Amniotic epithelial cell (primary cell): Measurements from ENCODE around the gene DENND5B.

Experiments used
- DNase-seq: peaks from one replicate; pipeline ENCODE4 v3.0.0-alpha.2; 2010; ENCODE audit warnings: low read depth

DENND5B gene

GRCh38 chr12:31471823-31472222 lies 119.1 kb downstream of the DENND5B start:
- DNase-seq = no peak

- no peak for DNase-seq
Observed at GRCh38 chr12:31471051-31471450, 119.9 kb downstream of the DENND5B start.

GRCh38 chr12:31470459-31470858 lies 120.5 kb downstream of the DENND5B start:
- DNase-seq = no peak

GRCh38 chr12:31466768-31467167 lies 124.2 kb downstream of the DENND5B start:
- peak; percentile 33 for DNase-seq

- no peak for DNase-seq
Observed at GRCh38 chr12:31465002-31465401, 125.9 kb downstream of the DENND5B start.

- DNase-seq = no peak
Observed at GRCh38 chr12:31460024-31460423, 130.9 kb downstream of the DENND5B start.

- no peak for DNase-seq
Observed at GRCh38 chr12:31456562-31456961, 134.4 kb downstream of the DENND5B start.

- DNase-seq = no peak
Observed at GRCh38 chr12:31444736-31445135, 146.2 kb downstream of the DENND5B start.

GRCh38 chr12:31440586-31440985 lies 150.3 kb downstream of the DENND5B start:
- DNase-seq = no peak

GRCh38 chr12:31440134-31440533 lies 150.8 kb downstream of the DENND5B start:
- DNase-seq = no peak

- peak; percentile 65 for DNase-seq
Observed at GRCh38 chr12:31431721-31432240, 159.2 kb downstream of the DENND5B start.

- DNase-seq = no peak
Observed at GRCh38 chr12:31423405-31423804, 167.5 kb downstream of the DENND5B start.

GRCh38 chr12:31412292-31412801 lies 178.6 kb downstream of the DENND5B start:
- DNase-seq = no peak

GRCh38 chr12:31408763-31409162 lies 182.2 kb downstream of the DENND5B start:
- DNase-seq = no peak

- DNase-seq = no peak
Observed at GRCh38 chr12:31407562-31407961, 183.4 kb downstream of the DENND5B start.

GRCh38 chr12:31406345-31406744 lies 184.6 kb downstream of the DENND5B start:
- no peak for DNase-seq

GRCh38 chr12:31405021-31405420 lies 185.9 kb downstream of the DENND5B start:
- DNase-seq = no peak

- DNase-seq = peak; percentile 93
Observed at GRCh38 chr12:31403099-31403607, 187.8 kb downstream of the DENND5B start.

- no peak for DNase-seq
Observed at GRCh38 chr12:31393004-31393550, 197.9 kb downstream of the DENND5B start.

GRCh38 chr12:31390991-31391390 lies 199.9 kb downstream of the DENND5B start:
- DNase-seq = no peak

- DNase-seq = no peak
Observed at GRCh38 chr12:31388713-31389112, 202.2 kb downstream of the DENND5B start.

GRCh38 chr12:31387466-31387865 lies 203.5 kb downstream of the DENND5B start:
- DNase-seq = no peak

- DNase-seq = no peak
Observed at GRCh38 chr12:31387011-31387410, 203.9 kb downstream of the DENND5B start.

- peak; percentile 18 for DNase-seq
Observed at GRCh38 chr12:31386364-31386777, 204.6 kb downstream of the DENND5B start.
